GM18526 (cell line): Measurements from ENCODE around the gene ARHGAP15.

ENCODE experiments used
- POLR2A ChIP-seq: IDR thresholded peaks from 3 replicates; pipeline ENCODE4 v1.6.1; 2011; ENCODE audit not compliant: insufficient read length; ENCODE audit errors: extremely low read depth

The ARHGAP15 gene

DNA sequence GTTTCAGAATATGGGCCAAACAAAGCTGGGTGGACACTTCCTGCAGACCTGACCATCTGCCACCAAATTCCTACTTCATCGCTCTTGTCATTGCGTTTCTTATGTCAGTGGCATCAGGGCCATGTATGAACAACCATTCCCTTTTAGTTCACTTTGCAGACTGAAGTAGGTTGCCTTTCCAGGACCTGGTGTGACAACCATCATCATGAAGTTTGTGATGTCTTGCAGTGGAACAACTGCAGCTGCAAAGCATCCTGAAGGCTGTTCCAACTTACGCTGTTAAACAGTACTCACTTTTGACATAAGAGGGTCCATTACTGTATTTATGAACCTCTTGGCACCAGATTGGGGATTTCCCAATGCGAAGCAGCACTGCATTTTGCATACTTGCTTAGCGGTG is 511.6 kb downstream of the ARHGAP15 start:
- no peak for TF ChIP-seq POLR2A

DNA sequence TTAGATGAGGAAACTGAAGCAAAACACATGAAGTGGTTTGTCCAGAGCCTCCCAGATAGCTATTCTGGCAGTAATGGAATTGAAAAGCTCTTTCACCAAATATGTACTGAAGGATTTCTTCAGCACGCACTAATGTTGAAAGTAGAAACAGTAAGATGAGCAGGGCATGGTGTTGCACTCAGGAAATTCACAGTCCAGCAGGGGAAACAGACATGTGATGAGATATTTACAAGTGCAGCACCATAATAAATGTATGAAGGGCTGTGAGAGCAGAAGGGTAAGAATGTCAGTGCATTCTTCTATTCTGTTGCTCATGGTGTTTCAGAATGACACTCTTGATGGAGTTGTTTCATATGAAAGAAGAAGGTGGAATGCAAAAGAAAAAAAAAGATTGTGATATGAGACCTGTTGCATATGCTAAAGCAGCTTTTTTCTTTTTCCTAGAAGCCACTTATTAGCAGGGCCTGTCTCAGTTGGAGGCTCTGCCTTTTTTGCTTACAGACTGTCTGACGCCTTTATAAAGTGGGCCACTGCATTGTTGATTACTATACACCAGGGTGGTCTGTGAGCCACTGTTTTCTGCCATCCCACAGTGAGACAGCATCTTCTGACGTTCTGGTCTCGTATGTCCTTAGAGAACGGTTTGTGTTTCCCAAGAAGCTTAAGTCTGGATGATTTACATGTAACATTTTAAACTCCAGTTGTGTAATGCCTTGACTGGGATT is 516.9 kb downstream of the ARHGAP15 start:
- TF ChIP-seq POLR2A = no peak

DNA sequence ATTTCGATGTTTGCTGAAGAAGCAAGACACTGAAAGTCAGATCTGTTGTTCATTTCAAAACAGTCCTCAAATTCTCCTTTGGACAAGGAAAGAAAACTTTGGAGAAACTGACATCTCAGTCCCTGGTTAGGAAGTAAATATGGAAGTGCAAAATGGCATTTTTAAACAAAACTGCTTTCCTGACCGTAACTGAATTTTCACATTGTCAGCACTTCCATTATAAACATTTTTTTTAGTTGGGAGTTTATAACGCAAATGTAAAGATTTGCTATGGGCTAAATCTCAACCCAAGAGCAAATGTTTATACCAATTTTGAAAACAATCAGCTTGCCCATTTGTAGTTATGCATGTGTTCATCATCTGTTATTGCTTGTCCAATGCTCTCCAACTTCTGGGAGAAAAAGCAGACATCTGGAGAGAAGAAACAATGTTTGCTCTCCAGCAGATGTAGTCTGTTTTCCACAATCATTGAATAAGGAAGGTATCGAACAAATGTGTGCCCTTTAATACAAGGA is 520.1 kb downstream of the ARHGAP15 start:
- no peak for TF ChIP-seq POLR2A

DNA sequence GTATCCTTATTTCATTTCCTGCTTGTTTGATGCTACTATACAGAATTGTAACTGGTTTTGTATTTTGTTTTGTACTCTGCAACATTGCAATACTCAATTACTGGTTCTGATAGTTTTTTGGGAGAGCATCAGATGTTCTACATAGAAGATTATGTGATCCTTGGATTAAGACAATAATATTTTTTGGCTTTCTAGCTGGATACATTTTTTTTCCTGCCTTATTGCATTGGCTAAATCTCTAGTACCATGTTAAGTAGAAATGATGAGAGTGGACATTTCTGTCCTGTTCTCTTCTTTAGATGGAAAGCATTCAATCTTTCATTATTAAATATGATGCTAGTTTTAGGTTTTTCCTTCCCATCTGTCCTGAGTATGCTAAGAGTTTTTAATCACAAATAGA is 523.5 kb downstream of the ARHGAP15 start:
- no peak for TF ChIP-seq POLR2A

DNA sequence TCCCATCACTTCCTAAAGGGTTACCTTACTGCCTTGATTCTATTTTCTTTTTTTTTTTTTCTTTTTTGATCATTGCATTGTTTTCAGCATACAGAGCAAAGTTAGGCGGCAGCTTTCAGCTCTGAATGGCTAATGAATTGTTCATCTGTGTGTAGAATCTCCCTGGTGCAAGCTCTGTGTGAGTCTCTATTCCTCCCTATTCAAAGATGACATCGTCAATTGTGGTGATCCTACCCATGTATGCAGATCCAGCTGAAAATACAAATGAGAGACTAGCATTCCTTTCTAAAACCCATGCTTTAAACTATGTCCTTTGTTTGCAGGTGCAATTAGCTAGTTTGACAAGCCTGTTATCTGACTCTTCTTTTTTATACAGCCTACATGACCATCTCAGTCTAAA is 539.0 kb downstream of the ARHGAP15 start:
- TF ChIP-seq POLR2A = no peak

DNA sequence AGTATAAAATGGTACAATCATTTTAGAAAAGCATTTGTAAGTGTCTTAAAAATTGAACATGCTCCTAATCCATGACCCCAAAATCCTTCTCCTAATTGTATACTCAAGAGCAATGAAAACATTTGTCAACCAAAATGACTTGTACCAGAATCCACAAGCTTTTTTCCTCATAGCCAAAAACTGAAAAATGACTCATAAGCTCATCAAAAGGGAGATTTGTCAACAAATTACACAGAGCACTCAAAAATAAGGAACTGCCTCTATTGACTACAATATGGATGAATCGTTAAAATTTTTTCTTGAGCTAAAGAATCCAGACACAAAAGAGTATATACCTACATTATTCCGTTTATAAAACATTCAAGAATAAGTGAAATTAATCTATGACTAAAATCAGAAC is 544.8 kb downstream of the ARHGAP15 start:
- no peak for TF ChIP-seq POLR2A

DNA sequence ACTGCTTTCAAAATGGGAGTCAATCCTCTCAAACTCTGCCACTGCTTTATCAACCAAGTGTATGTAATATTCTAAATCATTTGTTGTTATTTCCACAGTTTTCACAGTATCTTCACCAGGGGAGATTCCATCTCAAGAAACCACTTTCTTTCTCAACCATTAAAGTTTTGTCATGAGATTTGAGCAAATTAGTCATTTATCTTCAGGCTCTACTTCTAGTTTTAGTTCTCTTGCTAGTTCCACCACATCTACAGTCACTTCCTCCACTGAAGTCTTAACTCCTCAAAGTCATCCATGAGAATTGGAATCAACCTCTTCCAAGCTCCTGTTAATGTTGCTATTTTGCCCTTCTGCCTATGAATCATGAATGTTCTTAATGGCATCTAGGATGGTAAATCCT is 545.8 kb downstream of the ARHGAP15 start:
- no peak for TF ChIP-seq POLR2A

DNA sequence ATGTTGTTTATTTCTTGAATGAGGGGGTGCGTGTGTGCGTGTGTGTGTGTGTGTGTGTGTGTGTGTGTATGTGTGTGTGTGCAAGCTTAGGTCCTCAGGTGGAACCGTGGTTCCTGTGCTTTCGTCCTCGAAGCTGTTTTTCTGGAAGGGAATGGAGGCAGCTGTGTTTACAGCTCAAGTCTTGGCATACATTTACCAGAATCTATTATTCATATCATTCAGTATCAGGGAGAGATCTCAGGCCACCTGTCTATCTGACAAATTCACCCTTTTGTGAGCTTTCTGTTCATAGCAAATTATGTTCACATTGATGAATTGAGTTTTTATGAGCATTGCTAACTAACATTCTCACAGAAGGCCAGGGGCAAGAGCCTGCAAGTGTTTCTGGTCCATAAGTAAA is 550.4 kb downstream of the ARHGAP15 start:
- TF ChIP-seq POLR2A = no peak

DNA sequence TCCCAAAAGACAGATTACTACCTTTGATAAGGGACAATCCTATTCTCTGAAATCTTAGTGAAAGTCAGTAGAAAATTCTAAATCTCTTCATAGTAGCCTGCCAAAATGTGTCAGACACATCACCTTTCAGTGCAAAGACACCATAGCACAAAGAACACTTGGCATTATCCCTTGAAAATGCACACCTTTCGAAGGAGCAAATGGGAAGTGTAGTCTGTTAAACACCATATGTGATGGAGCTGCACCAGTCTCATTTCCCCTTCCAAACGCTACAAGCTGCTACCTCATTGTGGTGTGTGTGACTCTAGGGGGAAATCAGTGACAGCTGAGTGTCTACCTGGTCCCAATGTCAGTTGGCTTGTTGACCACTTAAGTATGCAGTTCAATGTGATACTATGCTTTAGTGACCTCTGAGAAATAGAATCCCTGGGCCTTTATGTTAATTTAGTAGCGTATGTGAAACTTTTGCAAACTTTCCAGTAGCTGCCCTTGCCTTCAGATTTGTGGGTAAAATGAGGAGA is 551.7 kb downstream of the ARHGAP15 start:
- no peak for TF ChIP-seq POLR2A

DNA sequence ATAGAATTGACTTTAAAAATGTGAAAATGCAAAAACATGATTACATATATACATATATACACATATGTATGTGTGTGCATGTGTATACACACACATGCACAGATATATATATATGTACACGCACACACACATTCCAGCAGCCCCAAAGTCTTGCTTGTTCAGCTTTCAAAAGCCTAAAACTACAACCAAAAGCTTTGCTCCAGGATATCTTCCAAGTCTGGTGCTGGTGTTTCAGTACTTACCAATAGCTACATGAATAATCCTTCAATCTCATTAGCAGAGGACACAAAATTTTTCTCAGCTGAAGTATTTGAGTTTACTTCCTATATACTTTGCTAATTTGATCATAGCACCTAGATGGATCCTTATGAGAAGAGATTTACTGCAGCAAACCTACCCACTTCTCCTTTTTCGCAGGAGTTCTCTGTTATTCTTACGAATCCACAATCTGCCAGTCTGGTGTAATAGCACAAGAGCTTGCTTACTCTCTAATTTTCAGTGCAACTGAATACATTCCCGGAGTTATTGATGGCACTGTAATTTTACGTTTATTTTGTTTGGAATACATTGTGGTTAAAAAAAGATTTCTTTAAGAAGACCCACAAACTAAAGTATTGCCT is 553.3 kb downstream of the ARHGAP15 start:
- TF ChIP-seq POLR2A = no peak

DNA sequence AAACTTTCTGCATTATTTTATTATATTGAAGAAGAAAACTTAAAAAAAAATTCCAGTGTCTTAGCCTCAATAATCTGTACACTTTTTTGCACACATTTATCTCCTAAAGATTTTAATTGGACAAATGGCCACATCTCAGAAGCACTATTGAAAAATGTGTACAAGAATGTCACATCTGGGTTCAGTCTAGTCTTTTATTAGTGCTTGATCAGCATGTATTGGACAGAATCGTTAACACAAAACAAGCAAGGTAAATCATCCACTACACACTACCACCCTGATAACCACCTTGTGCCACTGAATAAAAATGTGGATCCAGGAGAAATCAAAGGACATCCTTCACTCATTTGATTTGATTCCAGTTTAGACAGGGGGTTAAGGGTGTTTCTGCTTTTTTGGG is 554.8 kb downstream of the ARHGAP15 start:
- no peak for TF ChIP-seq POLR2A

DNA sequence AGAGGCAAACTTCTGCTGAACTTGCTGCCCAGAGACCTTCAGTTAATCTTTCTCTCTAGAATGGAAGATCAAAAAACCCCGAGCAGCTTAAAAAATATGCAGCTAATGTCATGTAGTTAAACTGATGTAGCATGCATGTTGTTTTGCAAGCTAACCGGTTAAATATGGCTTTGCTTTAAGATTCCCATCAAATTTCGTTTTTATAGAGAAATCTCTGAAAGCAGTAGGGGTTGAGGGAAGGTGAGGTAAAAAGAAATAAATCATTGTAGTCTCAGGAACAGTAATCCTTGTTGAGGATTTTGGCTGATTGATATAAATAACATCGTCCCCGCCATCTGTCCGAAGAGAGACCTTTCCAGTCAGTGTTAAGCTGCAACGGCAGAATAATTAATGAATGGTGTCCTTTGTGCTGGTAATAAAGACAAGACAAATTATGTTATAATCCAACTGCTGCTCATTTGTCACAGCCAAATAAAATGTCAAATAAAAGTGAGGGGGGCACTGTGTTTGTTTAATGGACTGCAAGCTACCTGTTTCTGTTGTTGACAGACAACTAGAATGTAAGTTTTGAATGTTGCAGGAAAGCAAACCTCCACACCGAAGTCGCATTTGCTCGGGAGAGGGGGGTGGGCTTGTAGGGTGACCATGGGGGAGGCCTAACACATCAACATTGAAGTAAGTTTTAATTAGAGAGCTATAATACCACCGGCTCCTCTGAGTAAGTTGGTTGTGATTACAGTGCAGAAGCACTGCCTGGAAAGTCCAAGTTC is 555.5 kb downstream of the ARHGAP15 start:
- TF ChIP-seq POLR2A = no peak

DNA sequence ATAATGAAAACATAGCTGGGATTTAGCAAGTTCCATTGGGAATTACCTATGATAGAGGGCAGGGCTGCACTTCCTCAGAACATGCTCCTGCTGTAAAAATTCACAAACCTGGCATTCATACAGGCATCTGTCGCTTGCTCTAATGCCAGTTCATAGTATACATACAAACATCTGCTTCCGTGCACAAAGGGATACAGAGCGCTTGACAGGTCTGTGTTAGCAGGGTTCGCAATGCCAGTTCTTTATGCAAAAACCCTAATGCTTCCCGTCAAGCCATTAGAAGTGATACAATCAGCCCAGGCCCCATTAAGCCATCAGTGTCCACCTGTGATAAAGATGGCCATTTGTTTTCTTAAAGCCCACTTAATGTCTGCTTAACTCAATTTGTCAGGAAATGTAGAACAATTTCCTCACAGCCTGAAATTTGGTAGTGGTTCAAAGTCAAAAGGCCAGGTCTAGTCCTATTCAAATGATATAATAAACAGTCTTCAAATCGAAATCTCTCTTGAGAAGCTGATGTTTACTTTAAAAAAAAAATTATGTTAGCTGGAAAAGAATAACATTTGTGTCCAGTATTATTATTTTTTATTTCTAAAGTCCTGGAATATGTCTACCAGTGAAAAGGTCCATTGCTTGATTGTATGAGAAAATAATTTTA is 556.3 kb downstream of the ARHGAP15 start:
- TF ChIP-seq POLR2A = no peak

DNA sequence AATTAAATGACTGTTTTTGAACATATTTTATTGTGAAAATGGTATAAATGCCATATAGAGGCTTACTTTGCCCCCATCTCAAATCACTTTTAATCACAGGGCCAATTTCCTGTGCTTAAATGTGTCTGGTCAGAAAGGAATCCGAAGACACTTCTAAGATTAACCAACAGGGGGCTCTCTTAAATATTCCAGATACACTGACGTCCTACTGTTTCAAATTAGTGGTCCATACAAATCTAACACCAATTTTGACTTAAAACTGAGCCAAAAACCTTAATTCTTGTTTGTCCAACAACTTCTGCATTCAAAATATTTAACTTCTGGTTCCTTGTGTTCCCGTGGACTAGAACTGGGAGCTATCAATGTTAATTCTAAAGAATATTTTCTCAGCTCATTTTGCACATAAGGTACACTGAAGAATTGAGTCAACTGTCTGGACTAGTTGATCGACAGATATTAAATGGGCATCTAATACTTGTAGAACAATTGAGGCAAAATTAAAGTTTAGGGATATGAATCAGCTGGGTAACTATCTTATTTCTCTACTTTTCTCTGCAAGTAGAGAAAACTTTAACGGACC is 557.5 kb downstream of the ARHGAP15 start:
- TF ChIP-seq POLR2A = no peak

DNA sequence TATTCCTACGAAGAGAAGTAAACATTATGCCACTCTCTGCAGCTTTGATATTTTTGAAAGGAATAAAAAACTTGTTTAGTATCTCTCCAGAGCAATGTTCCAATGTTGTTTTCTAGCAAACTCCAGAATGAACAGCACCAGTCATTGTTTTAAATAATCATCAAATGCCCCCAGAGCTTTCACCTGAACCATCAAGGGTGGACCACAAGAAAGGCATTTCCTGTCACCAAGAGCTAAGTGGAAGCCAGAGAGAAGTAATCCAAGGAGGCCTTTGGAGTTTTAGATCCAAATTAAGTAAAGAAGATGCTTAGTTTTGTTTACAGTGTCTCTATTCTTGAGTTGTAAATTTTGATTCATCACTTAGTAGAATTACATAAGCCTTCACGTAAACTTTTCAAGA is 559.0 kb downstream of the ARHGAP15 start:
- no peak for TF ChIP-seq POLR2A
